ENCODE measurements around the gene OR2T33. TPM values are rescaled to one million over a fixed set of nuclear protein-coding genes. Genes with fewer than 3 reads are reported as not detected.
"Not testable (repeated sequence)": the region's sequence is repeated elsewhere in the genome, so short reads cannot be mapped to it uniquely, and the experiment has no call there.

Gene OR2T33
- total and polyA plus RNA-seq, 2 experiments from 2014 or later = 0.28 to 0.32 TPM

GRCh38 chr1:248306103-248306502, 28.3 kb upstream of the OR2T33 start (continued):
- TF ChIP-seq ZNF462 (CRISPR knock-in tag; IDR thresholded peaks at IDR 0.05) (no peak), CTCF (conservative IDR thresholded peaks at IDR 0.05; ENCODE audit: low read depth in 2 of 2) (no peak), NANOG (IDR thresholded peaks at IDR 0.05; ENCODE audit: borderline replicate concordance) (no peak), EZH2 (IDR thresholded peaks at IDR 0.05; ENCODE audit: low read depth, unreplicated experiment) (no peak)

- not testable (repeated sequence) for H4K20me1 ChIP-seq (replicated peaks; ENCODE audit: insufficient read depth); H3K79me2 ChIP-seq (replicated peaks; ENCODE audit: insufficient read depth); H3K27me3 ChIP-seq (ENCODE audit: insufficient read depth); H3F3A ChIP-seq (replicated peaks; ENCODE audit: low read depth); H3K4me1 Mint-ChIP-seq; H3K27me3 Mint-ChIP-seq (ENCODE audit: insufficient read depth, low read depth, poor library complexity); H3K27ac Mint-ChIP-seq; H3K4me3 Mint-ChIP-seq; H3K27ac ChIP-seq (ENCODE audit: low read depth); H3K4me3 ChIP-seq; H2AFZ ChIP-seq; H3K9me2 ChIP-seq (ENCODE audit: insufficient read depth); H3K4me2 ChIP-seq; DNase-seq (ENCODE audit: low spot score); ATAC-seq; H3K4me1 ChIP-seq (ENCODE audit: insufficient read depth)
- H3K36me3 Mint-ChIP-seq (ENCODE audit: low read depth) = peaks cover 21% of the 10 kb centered on the region
- H3K9me3 Mint-ChIP-seq = peaks cover 80% of the 10 kb centered on the region
- H3K36me3 ChIP-seq (ENCODE audit: insufficient read depth) = peaks cover 11% of the 10 kb centered on the region; the same call in 1 of the 2 replicates
Measured at GRCh38 chr1:248305672-248306071, 27.9 kb upstream of the OR2T33 start.
